ENCODE data around the gene USF1. TPM values are rescaled to one million over a fixed set of nuclear protein-coding genes. Genes with fewer than 3 reads are reported as not detected.

The USF1 gene
- total and polyA plus RNA-seq, 2 experiments from 2014 or later = 23.8 to 74.8 TPM

- no peak for TF ChIP-seq CTCF (conservative IDR thresholded peaks at IDR 0.05; ENCODE audit: low read depth in 2 of 2)
Observed at GRCh38 chr1:161045736-161046604, at the start of gene USF1 (continued).

- Histone ChIP-seq H3K79me2 (replicated peaks; ENCODE audit: insufficient read depth) (no peaks in the 10 kb centered on the region), H3K36me3 (ENCODE audit: insufficient read depth) (no peaks in the 10 kb centered on the region; the same call in 1 of the 2 replicates), H3K9me2 (ENCODE audit: insufficient read depth) (no peaks in the 10 kb centered on the region), H3F3A (replicated peaks; ENCODE audit: low read depth) (peaks cover 14% of the 10 kb centered on the region), H4K20me1 (replicated peaks; ENCODE audit: insufficient read depth) (no peaks in the 10 kb centered on the region), H3K27ac (ENCODE audit: low read depth) (no peak overlapping the region), H3K4me3 (no peak overlapping the region), H3K4me1 (ENCODE audit: insufficient read depth) (no peaks in the 10 kb centered on the region; the same call in 1 of the 2 replicates), H3K4me2 (no peak overlapping the region), H3K27me3 (ENCODE audit: insufficient read depth) (no peaks in the 10 kb centered on the region), H2AFZ (no peak overlapping the region)
- H3K27ac Mint-ChIP-seq = no peak overlapping the region
- ATAC-seq (no peak), DNase-seq (ENCODE audit: low spot score) (no peak)
- peaks cover 3% of the 10 kb centered on the region; the same call in 1 of the 3 replicates for H3K9me3 Mint-ChIP-seq
- H3K4me1 Mint-ChIP-seq = peaks cover 7% of the 10 kb centered on the region; the same call in 1 of the 3 replicates
- peaks cover 18% of the 10 kb centered on the region for H3K27me3 Mint-ChIP-seq (ENCODE audit: insufficient read depth, low read depth, poor library complexity)
- no peak overlapping the region for H3K4me3 Mint-ChIP-seq
- peaks cover 7% of the 10 kb centered on the region; the same call in 1 of the 3 replicates for H3K36me3 Mint-ChIP-seq (ENCODE audit: low read depth)
- TF ChIP-seq STAT1 (IDR thresholded peaks at IDR 0.05; ENCODE audit: unreplicated experiment) (no peak), REST (IDR thresholded peaks at IDR 0.05; ENCODE audit: unreplicated experiment) (no peak), JUNB (IDR thresholded peaks at IDR 0.05; ENCODE audit: unreplicated experiment) (no peak), EZH2phosphoT487 (IDR thresholded peaks at IDR 0.05; ENCODE audit: unreplicated experiment) (no peak), POLR2AphosphoS5 (IDR thresholded peaks at IDR 0.05; ENCODE audit: low read depth) (no peak), ZNF462 (CRISPR knock-in tag; IDR thresholded peaks at IDR 0.05) (no peak), CTCF (conservative IDR thresholded peaks at IDR 0.05; ENCODE audit: low read depth in 2 of 2) (no peak), ETS1 (IDR thresholded peaks at IDR 0.05) (no peak)
Observed at GRCh38 chr1:161095230-161095629, 49.5 kb upstream of the USF1 start.

All from GM23338 (cell line).